Bronchial epithelial cell (primary cell): ENCODE measurements around the gene SLC39A5. TPM values are rescaled to one million over a fixed set of nuclear protein-coding genes. Genes with fewer than 3 reads are reported as not detected.
A peak's percentile ranks its signal among the peaks of the same experiment; 100 is the strongest.

ENCODE experiments used
- DNase-seq: peaks from one replicate; pipeline ENCODE4 v3.0.0-alpha.2; 2010; ENCODE audit warnings: low read depth
- FAIRE-seq: peaks from 2 replicates; lab custom pipeline; 2011; peaks lifted over from hg19 to GRCh38; lab: Jason Lieb, UNC
- H3K27me3 ChIP-seq: 2 replicates; pipeline ENCODE4 v1.5.1; 2011; ENCODE audit warnings: low read length; ENCODE audit not compliant: control insufficient read depth, insufficient read depth
- H3K36me3 ChIP-seq: 2 replicates; pipeline ENCODE4 v1.5.1; 2011; ENCODE audit warnings: low read length; ENCODE audit not compliant: control insufficient read depth, insufficient read depth
- H3K4me3 ChIP-seq: 2 replicates; pipeline ENCODE4 v1.5.1; 2011; ENCODE audit warnings: mild to moderate bottlenecking, low read depth, low read length, control low read depth
- CTCF ChIP-seq: IDR thresholded peaks from 2 replicates; pipeline ENCODE4 v1.5.1; 2011; ENCODE audit warnings: mild to moderate bottlenecking, moderate library complexity, low read length, control low read depth, inconsistent platforms; ENCODE audit not compliant: insufficient read depth, severe bottlenecking
- total RNA-seq: library from RNA; depleted of rRNA; stranded (reverse); fragments of >200 nt; gene quantifications from 2 replicates; pipeline ENCODE4 v1.2.1, GENCODE V29; 2014

The SLC39A5 gene
- total RNA-seq, 1 donor from 2014 or later: 0.26 TPM

- Histone ChIP-seq H3K4me3 (peak overlapping the region; percentile 72), H3K27me3 (no peaks in the 10 kb centered on the region), H3K36me3 (peaks cover 27% of the 10 kb centered on the region)
- FAIRE-seq: no peak
- peak; percentile 24 for TF ChIP-seq CTCF
- DNase-seq: peak; percentile 44
Measured at GRCh38 chr12:56257491-56258067, 27.7 kb downstream of the SLC39A5 start.

GRCh38 chr12:56258068-56258819, 28.4 kb downstream of the SLC39A5 start, which contains the start of gene ANKRD52:
TSS of gene ANKRD52 (minus strand) at chr12:56258384. CDS start at chr12:56258269, 115 bp downstream.
- H3K27me3 ChIP-seq: no peaks in the 10 kb centered on the region
- H3K36me3 ChIP-seq: peaks cover 21% of the 10 kb centered on the region
- no peak for FAIRE-seq
- peak; percentile 43 for DNase-seq
- H3K4me3 ChIP-seq: peak within 1 kb of the TSS; percentile 72
- TF ChIP-seq CTCF: peak; percentile 48

GRCh38 chr12:56258820-56259183, 29.0 kb downstream of the SLC39A5 start:
- H3K27me3 ChIP-seq: no peaks in the 10 kb centered on the region
- peaks cover 16% of the 10 kb centered on the region for H3K36me3 ChIP-seq
- no peak for TF ChIP-seq CTCF
- DNase-seq (no peak), FAIRE-seq (no peak)
- H3K4me3 ChIP-seq: peak overlapping the region; percentile 72

GRCh38 chr12:56260380-56260779, 30.5 kb downstream of the SLC39A5 start:
- FAIRE-seq (no peak), DNase-seq (no peak)
- Histone ChIP-seq H3K4me3 (no peak overlapping the region), H3K27me3 (no peaks in the 10 kb centered on the region), H3K36me3 (peaks cover 6% of the 10 kb centered on the region)
- no peak for TF ChIP-seq CTCF

- H3K27me3 ChIP-seq: no peaks in the 10 kb centered on the region
- H3K4me3 ChIP-seq: no peak overlapping the region
- no peak for TF ChIP-seq CTCF
- DNase-seq (no peak), FAIRE-seq (no peak)
- peaks cover 1% of the 10 kb centered on the region for H3K36me3 ChIP-seq
Measured at GRCh38 chr12:56260921-56261320, 31.1 kb downstream of the SLC39A5 start.
